IMR-90 (cell line): ENCODE results near the gene HSP90AB1.

ENCODE experiments used
- BHLHE40 ChIP-seq: fragments of 150-350 bp; IDR thresholded peaks from 2 replicates; pipeline ENCODE4 v1.6.1; 2016; ENCODE audit warnings: mild to moderate bottlenecking, low read depth, low read length
- CEBPB ChIP-seq: IDR thresholded peaks from 2 replicates; pipeline ENCODE4 v1.6.1; 2012; ENCODE audit warnings: low read depth, low read length, improper control_type of control experiment
- FOS ChIP-seq: fragments of 150-350 bp; IDR thresholded peaks from 2 replicates; pipeline ENCODE4 v1.6.1; 2016; ENCODE audit warnings: low read depth, low read length
- MAFK ChIP-seq: IDR thresholded peaks from 2 replicates; pipeline ENCODE4 v1.6.1; 2012; ENCODE audit warnings: low read depth, low read length, improper control_type of control experiment
- MXI1 ChIP-seq: IDR thresholded peaks from 2 replicates; pipeline ENCODE4 v1.6.1; 2012; ENCODE audit warnings: low read depth, mild to moderate bottlenecking, low read length, moderate library complexity, borderline replicate concordance
- POLR2A ChIP-seq: IDR thresholded peaks from 2 replicates; pipeline ENCODE4 v1.6.1; 2012; ENCODE audit warnings: mild to moderate bottlenecking, low read depth, low read length
- RAD21 ChIP-seq: IDR thresholded peaks from 2 replicates; pipeline ENCODE4 v1.6.1; 2012; ENCODE audit warnings: low read length, improper control_type of control experiment
- TF ChIP-seq, protein P1 (sequence below): conservative IDR thresholded peaks from 2 replicates; pipeline ENCODE4 v1.5.1; 2012; ENCODE audit warnings: mild to moderate bottlenecking, low read depth, low read length, improper control_type of control experiment
- TF ChIP-seq, protein P2 (sequence below): fragments of 150-350 bp; IDR thresholded peaks from 2 replicates; pipeline ENCODE4 v1.6.1; 2017; ENCODE audit warnings: mild to moderate bottlenecking, antibody characterized with exemption, low read length, low read depth

DNA sequence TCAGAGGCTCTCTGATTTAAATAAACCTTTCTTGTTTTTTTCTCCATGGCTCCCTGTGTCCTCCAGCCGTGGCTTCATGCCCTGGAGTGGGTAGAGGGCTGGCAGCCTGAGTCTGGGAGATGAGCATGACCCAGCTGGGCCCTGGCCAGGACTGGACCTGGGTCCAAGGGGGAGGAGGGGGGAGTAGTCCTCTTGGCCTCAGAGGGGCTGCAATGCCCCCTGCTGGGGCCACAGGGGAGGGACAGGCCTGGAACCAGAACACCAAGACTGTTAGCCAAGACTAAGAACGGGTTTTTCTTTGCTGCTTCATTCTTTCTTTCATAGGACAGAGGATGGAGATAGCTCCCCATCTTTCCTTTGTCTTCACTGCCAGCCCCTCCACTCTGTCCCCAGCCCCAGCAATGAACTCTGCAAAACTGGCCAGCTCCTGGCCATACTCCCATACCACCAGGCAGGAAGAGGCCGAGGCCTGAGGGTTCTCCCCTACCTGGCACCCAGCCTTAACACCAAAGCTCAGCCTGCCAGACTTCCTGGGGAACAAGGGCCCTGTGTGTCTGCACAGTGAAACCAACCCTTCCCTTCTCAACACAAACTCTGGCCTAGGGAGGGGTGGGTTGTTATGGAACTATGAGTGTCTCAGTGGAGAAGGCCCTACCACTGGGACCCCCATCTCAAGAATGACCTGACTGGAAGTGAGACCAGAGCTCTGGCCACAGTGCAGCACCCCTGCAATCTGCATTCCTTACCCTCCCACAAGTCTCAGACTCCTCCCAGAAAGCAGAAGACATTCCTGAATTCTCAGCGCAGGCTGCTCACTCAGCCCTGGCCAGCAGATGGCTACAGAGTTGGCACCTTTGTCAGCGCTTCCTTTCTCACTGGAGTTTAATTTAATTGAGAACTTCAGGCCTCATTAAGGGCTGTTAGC is 12.5 kb upstream of the HSP90AB1 start:
- TF ChIP-seq CEBPB = no peak
- TF ChIP-seq, protein P1, sequence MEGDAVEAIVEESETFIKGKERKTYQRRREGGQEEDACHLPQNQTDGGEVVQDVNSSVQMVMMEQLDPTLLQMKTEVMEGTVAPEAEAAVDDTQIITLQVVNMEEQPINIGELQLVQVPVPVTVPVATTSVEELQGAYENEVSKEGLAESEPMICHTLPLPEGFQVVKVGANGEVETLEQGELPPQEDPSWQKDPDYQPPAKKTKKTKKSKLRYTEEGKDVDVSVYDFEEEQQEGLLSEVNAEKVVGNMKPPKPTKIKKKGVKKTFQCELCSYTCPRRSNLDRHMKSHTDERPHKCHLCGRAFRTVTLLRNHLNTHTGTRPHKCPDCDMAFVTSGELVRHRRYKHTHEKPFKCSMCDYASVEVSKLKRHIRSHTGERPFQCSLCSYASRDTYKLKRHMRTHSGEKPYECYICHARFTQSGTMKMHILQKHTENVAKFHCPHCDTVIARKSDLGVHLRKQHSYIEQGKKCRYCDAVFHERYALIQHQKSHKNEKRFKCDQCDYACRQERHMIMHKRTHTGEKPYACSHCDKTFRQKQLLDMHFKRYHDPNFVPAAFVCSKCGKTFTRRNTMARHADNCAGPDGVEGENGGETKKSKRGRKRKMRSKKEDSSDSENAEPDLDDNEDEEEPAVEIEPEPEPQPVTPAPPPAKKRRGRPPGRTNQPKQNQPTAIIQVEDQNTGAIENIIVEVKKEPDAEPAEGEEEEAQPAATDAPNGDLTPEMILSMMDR = peak; percentile 81
- TF ChIP-seq RAD21 = peak; percentile 75
- no peak for TF ChIP-seq BHLHE40
- TF ChIP-seq POLR2A = no peak
- TF ChIP-seq, protein P2, sequence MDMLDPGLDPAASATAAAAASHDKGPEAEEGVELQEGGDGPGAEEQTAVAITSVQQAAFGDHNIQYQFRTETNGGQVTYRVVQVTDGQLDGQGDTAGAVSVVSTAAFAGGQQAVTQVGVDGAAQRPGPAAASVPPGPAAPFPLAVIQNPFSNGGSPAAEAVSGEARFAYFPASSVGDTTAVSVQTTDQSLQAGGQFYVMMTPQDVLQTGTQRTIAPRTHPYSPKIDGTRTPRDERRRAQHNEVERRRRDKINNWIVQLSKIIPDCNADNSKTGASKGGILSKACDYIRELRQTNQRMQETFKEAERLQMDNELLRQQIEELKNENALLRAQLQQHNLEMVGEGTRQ = no peak
- TF ChIP-seq FOS = no peak
- TF ChIP-seq MXI1 = no peak
- TF ChIP-seq MAFK = no peak
